ENCODE data around the gene MAPRE2.

Gene MAPRE2

DNA sequence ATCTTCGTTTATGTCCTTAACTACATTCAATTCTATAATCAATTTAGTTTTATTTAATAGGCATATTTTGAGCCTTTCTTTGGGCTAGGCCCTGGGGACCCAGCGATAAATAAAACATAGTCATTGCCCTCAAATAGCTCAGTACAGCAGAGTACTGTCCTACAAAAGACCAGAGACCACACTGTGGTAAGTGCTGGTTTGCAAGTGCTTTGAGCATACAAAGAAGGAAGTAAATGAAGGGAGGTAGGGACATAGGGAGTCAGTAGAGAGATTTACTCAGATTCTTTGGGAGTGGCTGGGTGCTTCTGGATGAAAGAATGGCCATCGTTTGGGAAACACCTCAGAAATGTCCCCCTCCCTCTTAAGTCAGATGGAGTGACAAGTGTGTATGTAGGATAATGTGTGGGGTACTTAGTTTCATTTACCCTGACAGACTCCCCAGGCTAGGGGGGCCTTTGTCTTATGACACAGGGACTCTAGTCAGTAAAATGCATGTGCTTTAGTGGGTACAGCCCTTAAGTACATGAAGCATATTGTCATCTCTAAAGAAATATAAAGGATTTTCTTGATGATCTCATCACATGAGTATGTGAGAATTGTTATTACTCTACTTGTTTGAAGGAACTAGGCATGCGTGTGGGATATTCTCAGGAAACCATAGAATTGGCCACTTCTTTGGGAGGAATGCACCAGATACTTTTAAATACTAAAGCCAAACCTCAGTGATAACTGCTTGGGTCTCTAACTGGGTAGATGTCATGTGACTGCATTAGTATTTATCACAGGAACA is 35.1 kb downstream of the MAPRE2 start:
- ChIA-PET POLR2A (no interaction called here), CTCF (no interaction called here)
- no CpG with 5 or more reads among the region's 4 CpGs for WGBS (ENCODE audit: insufficient coverage)
- Histone ChIP-seq H3K27me3 (replicated peaks in 2 of 5; ENCODE audit: control insufficient read depth in 4 of 5, insufficient read depth in 5 of 5, low read length in 4 of 5) (no peaks in the 10 kb centered on the region), H3K36me3 (ENCODE audit: control insufficient read depth in 4 of 4, insufficient read depth in 4 of 4, low read length in 3 of 4) (peaks cover 0 to 15% (median 8%) of the 10 kb centered on the region in 4 experiments), H3K4me3 (ENCODE audit: control insufficient read depth in 1 of 7, extremely low read depth in 1 of 7, insufficient read depth in 4 of 7, low read depth in 2 of 7, low read length in 6 of 7) (no peak overlapping the region), H3K4me1 (ENCODE audit: control extremely low read depth in 1 of 4, control insufficient read depth in 4 of 4, insufficient read depth in 4 of 4, low read length in 3 of 4) (peaks cover 8 to 38% (median 20%) of the 10 kb centered on the region in 4 experiments), H3K9me3 (ENCODE audit: control extremely low read depth in 1 of 5, control insufficient read depth in 4 of 5, insufficient read depth in 2 of 5, low read depth in 1 of 5, low read length in 4 of 5) (no peaks in the 10 kb centered on the region), H3K27ac (ENCODE audit: insufficient read depth in 1 of 2, low read depth in 1 of 2, low read length in 2 of 2, poor library complexity in 1 of 2, severe bottlenecking in 2 of 2) (no peak overlapping the region)
- peak in 1 of 3 donors; percentile 15 for DNase-seq

DNA sequence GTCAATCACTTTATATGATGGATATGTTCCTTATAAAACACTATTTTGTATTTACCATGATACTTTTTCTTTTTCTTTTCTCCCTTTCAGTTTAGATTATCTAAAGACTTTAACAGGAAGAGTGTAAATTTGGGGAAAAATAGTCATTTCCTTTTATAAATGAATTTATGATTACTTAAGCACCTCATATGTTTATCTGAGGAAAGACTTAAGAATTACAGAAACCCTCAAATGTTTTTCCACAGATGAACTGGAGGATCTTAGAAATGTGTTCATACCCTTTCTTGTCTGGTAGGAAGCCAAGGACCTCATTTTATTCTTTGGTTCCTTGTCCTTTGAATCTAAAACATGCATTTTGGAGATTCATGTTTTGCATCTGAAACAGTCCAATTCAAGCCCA is 36.7 kb downstream of the MAPRE2 start:
- H3K9me3 ChIP-seq (ENCODE audit: control extremely low read depth in 1 of 5, control insufficient read depth in 4 of 5, insufficient read depth in 2 of 5, low read depth in 1 of 5, low read length in 4 of 5): no peaks in the 10 kb centered on the region
- peaks cover 4 to 26% (median 11%) of the 10 kb centered on the region in 4 experiments for H3K4me1 ChIP-seq (ENCODE audit: control extremely low read depth in 1 of 4, control insufficient read depth in 4 of 4, insufficient read depth in 4 of 4, low read length in 3 of 4)
- CTCF ChIA-PET: no interaction called here
- H3K4me3 ChIP-seq (ENCODE audit: control insufficient read depth in 1 of 7, extremely low read depth in 1 of 7, insufficient read depth in 4 of 7, low read depth in 2 of 7, low read length in 6 of 7): peak overlapping the region in 1 of 7 experiments; percentile 8
- POLR2A ChIA-PET: no interaction called here
- no peak overlapping the region for H3K27ac ChIP-seq (ENCODE audit: insufficient read depth in 1 of 2, low read depth in 1 of 2, low read length in 2 of 2, poor library complexity in 1 of 2, severe bottlenecking in 2 of 2)
- DNase-seq: no peak
- H3K27me3 ChIP-seq (replicated peaks in 2 of 5; ENCODE audit: control insufficient read depth in 4 of 5, insufficient read depth in 5 of 5, low read length in 4 of 5): no peaks in the 10 kb centered on the region
- H3K36me3 ChIP-seq (ENCODE audit: control insufficient read depth in 4 of 4, insufficient read depth in 4 of 4, low read length in 3 of 4): peaks cover 0 to 20% (median 8%) of the 10 kb centered on the region in 4 experiments

- no CpG with 5 or more reads among the region's 1 CpG for WGBS (ENCODE audit: insufficient coverage)
- Histone ChIP-seq H3K27ac (ENCODE audit: insufficient read depth in 1 of 2, low read depth in 1 of 2, low read length in 2 of 2, poor library complexity in 1 of 2, severe bottlenecking in 2 of 2) (no peak overlapping the region), H3K9me3 (ENCODE audit: control extremely low read depth in 1 of 5, control insufficient read depth in 4 of 5, insufficient read depth in 2 of 5, low read depth in 1 of 5, low read length in 4 of 5) (no peaks in the 10 kb centered on the region), H3K36me3 (ENCODE audit: control insufficient read depth in 4 of 4, insufficient read depth in 4 of 4, low read length in 3 of 4) (peaks cover 3 to 20% (median 6%) of the 10 kb centered on the region in 4 experiments), H3K4me1 (ENCODE audit: control extremely low read depth in 1 of 4, control insufficient read depth in 4 of 4, insufficient read depth in 4 of 4, low read length in 3 of 4) (peaks cover 0 to 13% (median 3%) of the 10 kb centered on the region in 4 experiments), H3K4me3 (ENCODE audit: control insufficient read depth in 1 of 7, extremely low read depth in 1 of 7, insufficient read depth in 4 of 7, low read depth in 2 of 7, low read length in 6 of 7) (no peak overlapping the region), H3K27me3 (replicated peaks in 2 of 5; ENCODE audit: control insufficient read depth in 4 of 5, insufficient read depth in 5 of 5, low read length in 4 of 5) (no peaks in the 10 kb centered on the region)
- no peak for DNase-seq
- ChIA-PET POLR2A (no interaction called here), CTCF (interaction anchor here (1.1 to 1.7 kb wide), 3 partner anchors 8 to 21 kb away, joined by 3 to 4 read pairs (median 4); no protein-coding TSS in a partner anchor)
Observed at GRCh38 chr18:35080058-35080457, 38.8 kb downstream of the MAPRE2 start.

DNA sequence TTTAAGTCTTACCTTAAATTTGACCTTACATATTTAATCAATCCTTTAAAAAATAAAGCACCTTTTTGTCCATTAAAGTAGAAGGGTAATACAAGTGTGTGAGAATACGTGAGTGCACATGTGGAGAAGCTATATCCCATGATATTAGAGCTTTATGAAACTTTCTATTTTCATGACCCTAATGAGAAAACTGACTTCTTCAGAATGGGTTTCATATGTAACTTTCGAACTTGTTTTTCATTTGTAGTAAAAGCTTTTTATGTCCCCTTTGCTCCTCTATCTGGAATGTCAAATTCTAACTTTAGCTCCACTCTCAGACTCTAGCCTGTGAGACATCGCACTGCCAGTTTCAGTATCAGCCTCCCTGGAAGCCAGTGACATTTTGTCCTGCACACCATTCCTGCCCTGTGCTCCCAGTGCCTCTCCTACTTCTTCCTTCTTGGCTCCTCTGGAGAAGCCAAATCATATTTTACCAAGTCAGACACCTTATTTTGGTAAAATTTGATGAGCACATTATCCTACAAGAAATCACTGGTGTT is 42.0 kb downstream of the MAPRE2 start:
- H3K9me3 ChIP-seq (ENCODE audit: control extremely low read depth in 1 of 5, control insufficient read depth in 4 of 5, insufficient read depth in 2 of 5, low read depth in 1 of 5, low read length in 4 of 5): no peaks in the 10 kb centered on the region
- 100% methylated on average over 2 of the region's 3 CpGs for WGBS (ENCODE audit: insufficient coverage)
- no peaks in the 10 kb centered on the region for H3K27me3 ChIP-seq (replicated peaks in 2 of 5; ENCODE audit: control insufficient read depth in 4 of 5, insufficient read depth in 5 of 5, low read length in 4 of 5)
- no peak overlapping the region for H3K27ac ChIP-seq (ENCODE audit: insufficient read depth in 1 of 2, low read depth in 1 of 2, low read length in 2 of 2, poor library complexity in 1 of 2, severe bottlenecking in 2 of 2)
- no peak for DNase-seq
- peaks cover 0 to 18% (median 6%) of the 10 kb centered on the region in 4 experiments for H3K4me1 ChIP-seq (ENCODE audit: control extremely low read depth in 1 of 4, control insufficient read depth in 4 of 4, insufficient read depth in 4 of 4, low read length in 3 of 4)
- CTCF ChIA-PET: interaction anchor here (0.9 to 1.9 kb wide), 5 partner anchors 9 to 77 kb away, joined by 3 to 10 read pairs (median 3); no protein-coding TSS in a partner anchor
- no peak overlapping the region for H3K4me3 ChIP-seq (ENCODE audit: control insufficient read depth in 1 of 7, extremely low read depth in 1 of 7, insufficient read depth in 4 of 7, low read depth in 2 of 7, low read length in 6 of 7)
- POLR2A ChIA-PET: interaction anchor here (0.6 kb wide), 1 partner anchor 58 kb away, joined by 3 read pairs; no protein-coding TSS in a partner anchor
- H3K36me3 ChIP-seq (ENCODE audit: control insufficient read depth in 4 of 4, insufficient read depth in 4 of 4, low read length in 3 of 4): peaks cover 3 to 19% (median 8%) of the 10 kb centered on the region in 4 experiments

- Histone ChIP-seq H3K36me3 (ENCODE audit: control insufficient read depth in 4 of 4, insufficient read depth in 4 of 4, low read length in 3 of 4) (peaks cover 3 to 15% (median 9%) of the 10 kb centered on the region in 4 experiments), H3K27ac (ENCODE audit: insufficient read depth in 1 of 2, low read depth in 1 of 2, low read length in 2 of 2, poor library complexity in 1 of 2, severe bottlenecking in 2 of 2) (no peak overlapping the region), H3K27me3 (replicated peaks in 2 of 5; ENCODE audit: control insufficient read depth in 4 of 5, insufficient read depth in 5 of 5, low read length in 4 of 5) (no peaks in the 10 kb centered on the region), H3K4me1 (ENCODE audit: control extremely low read depth in 1 of 4, control insufficient read depth in 4 of 4, insufficient read depth in 4 of 4, low read length in 3 of 4) (peaks cover 0 to 14% (median 4%) of the 10 kb centered on the region in 4 experiments), H3K4me3 (ENCODE audit: control insufficient read depth in 1 of 7, extremely low read depth in 1 of 7, insufficient read depth in 4 of 7, low read depth in 2 of 7, low read length in 6 of 7) (no peak overlapping the region), H3K9me3 (ENCODE audit: control extremely low read depth in 1 of 5, control insufficient read depth in 4 of 5, insufficient read depth in 2 of 5, low read depth in 1 of 5, low read length in 4 of 5) (no peaks in the 10 kb centered on the region)
- DNase-seq: no peak
- ChIA-PET CTCF (interaction anchor here (1.1 to 2.7 kb wide), 10 partner anchors 10 to 59 kb away, joined by 3 to 10 read pairs (median 5); no protein-coding TSS in a partner anchor), POLR2A (no interaction called here)
- WGBS (ENCODE audit: insufficient coverage): 94% methylated on average over 2 of the region's 5 CpGs
Observed at GRCh38 chr18:35084494-35085449, 43.6 kb downstream of the MAPRE2 start.

DNA sequence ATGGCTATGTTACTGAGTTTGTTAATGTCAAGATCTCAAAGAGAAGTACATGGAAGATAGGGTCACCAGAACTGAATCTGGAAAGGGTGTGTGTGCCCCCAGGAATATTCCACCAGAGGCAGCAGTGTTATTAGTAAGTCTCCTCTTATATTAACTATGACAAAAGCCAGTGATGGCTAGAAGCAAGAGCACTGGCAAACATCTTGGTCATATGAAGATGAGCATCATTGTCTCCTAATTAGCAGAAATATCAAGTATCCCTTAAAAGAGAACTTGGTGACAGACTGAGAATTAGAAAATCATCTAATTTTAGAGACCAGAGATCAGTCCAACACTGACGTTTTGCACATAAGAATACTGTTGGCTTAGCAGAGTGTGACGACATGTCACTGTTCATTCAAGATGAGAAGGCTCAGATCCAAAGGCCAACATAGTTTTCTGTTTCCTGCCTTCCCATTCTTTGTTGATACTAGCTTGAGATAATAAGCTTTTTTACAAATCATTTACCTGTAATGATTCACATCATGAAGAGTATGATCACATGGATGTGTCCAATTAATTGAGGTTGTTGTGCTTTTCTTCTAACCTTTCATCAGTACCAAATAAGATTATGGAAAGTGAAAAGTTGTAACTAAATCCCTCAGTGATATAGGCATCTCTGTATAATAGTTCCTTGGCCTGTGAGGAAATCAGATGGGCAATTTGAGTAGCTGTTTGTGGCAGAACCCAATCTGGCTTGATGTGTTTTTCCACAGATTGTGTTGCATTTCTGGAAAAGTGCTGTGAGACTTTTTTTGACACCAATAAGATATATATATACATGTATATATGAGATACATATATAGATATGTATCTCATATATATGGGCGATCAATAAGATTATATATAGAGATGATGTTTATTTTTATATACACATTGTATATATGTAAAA is 44.5 kb downstream of the MAPRE2 start:
- Histone ChIP-seq H3K4me1 (ENCODE audit: control extremely low read depth in 1 of 4, control insufficient read depth in 4 of 4, insufficient read depth in 4 of 4, low read length in 3 of 4) (peaks cover 0 to 14% (median 4%) of the 10 kb centered on the region in 4 experiments), H3K4me3 (ENCODE audit: control insufficient read depth in 1 of 7, extremely low read depth in 1 of 7, insufficient read depth in 4 of 7, low read depth in 2 of 7, low read length in 6 of 7) (no peak overlapping the region), H3K9me3 (ENCODE audit: control extremely low read depth in 1 of 5, control insufficient read depth in 4 of 5, insufficient read depth in 2 of 5, low read depth in 1 of 5, low read length in 4 of 5) (no peaks in the 10 kb centered on the region), H3K27ac (ENCODE audit: insufficient read depth in 1 of 2, low read depth in 1 of 2, low read length in 2 of 2, poor library complexity in 1 of 2, severe bottlenecking in 2 of 2) (no peak overlapping the region), H3K36me3 (ENCODE audit: control insufficient read depth in 4 of 4, insufficient read depth in 4 of 4, low read length in 3 of 4) (peaks cover under 1 to 17% (median 9%) of the 10 kb centered on the region in 4 experiments), H3K27me3 (replicated peaks in 2 of 5; ENCODE audit: control insufficient read depth in 4 of 5, insufficient read depth in 5 of 5, low read length in 4 of 5) (no peaks in the 10 kb centered on the region)
- WGBS (ENCODE audit: insufficient coverage): 74% methylated on average over 2 of the region's 3 CpGs
- no peak for DNase-seq
- ChIA-PET CTCF (interaction anchor here (1.1 to 2.7 kb wide), 10 partner anchors 9 to 83 kb away, joined by 3 to 10 read pairs (median 5); no protein-coding TSS in a partner anchor), POLR2A (interaction anchor here (0.9 kb wide), 1 partner anchor 12 kb away, joined by 3 read pairs; no protein-coding TSS in a partner anchor)

All from common myeloid progenitor, CD34-positive (primary cell).